HCT116 (cell line): ENCODE measurements around the gene AKR1E2.

ENCODE experiments used
- CTCF ChIP-seq, 3 experiments: fragments of 200-600 bp in 1 of 3; sonication (generic) in 1 of 3; IDR thresholded peaks in 2 of 3; conservative IDR thresholded peaks in 1 of 3; 2 replicates each; pipeline ENCODE4 v1.5.1; 2012 to 2017; ENCODE audit warnings: low read depth in 2 of 3, low read length in 2 of 3, antibody characterized with exemption in 1 of 3, borderline replicate concordance in 1 of 3, control low read depth in 1 of 3, mild to moderate bottlenecking in 1 of 3, mixed read lengths in 1 of 3, mixed run types in 1 of 3, moderate library complexity in 1 of 3; ENCODE audit not compliant: insufficient read depth in 1 of 3
- EZH2phosphoT487 ChIP-seq: fragments of 200-600 bp; IDR thresholded peaks from 2 replicates; pipeline ENCODE4 v1.6.1; 2018; ENCODE audit warnings: antibody characterized with exemption, borderline replicate concordance
- JUND ChIP-seq: IDR thresholded peaks from 2 replicates; pipeline ENCODE4 v1.6.1; 2012
- POLR2A ChIP-seq: IDR thresholded peaks from 2 replicates; pipeline ENCODE4 v1.7.0; 2011; ENCODE audit warnings: borderline replicate concordance; ENCODE audit not compliant: insufficient read depth, insufficient read length; ENCODE audit errors: extremely low read depth
- RAD21 ChIP-seq: IDR thresholded peaks from 2 replicates; pipeline ENCODE4 v1.6.1; 2012; ENCODE audit warnings: low read depth, mild to moderate bottlenecking

DNA sequence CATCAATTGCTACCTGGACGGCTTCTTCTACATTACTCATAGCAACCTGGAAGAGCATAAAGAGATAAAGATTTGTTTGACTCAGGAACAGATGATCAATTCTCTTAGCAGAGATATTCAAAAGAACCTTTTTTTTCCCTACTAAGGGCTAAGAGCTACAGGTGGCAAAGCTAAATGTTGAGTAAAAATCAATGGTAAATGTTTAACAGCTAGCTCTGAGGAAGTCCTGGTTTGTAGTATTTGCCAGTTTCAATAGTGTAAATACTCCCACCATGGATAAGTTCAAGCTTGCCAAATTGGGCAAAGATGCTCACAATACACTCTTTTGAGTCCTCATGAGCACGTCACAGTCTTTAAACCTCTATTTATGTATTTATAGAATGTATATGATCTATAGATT, 64.0 kb downstream of the AKR1E2 start:
- no peak for TF ChIP-seq JUND
- no peak for TF ChIP-seq RAD21
- TF ChIP-seq POLR2A: no peak
- no peak for TF ChIP-seq CTCF (IDR thresholded peaks at IDR 0.05 in 2 of 3, conservative IDR thresholded peaks at IDR 0.05 in 1 of 3; ENCODE audit: borderline replicate concordance in 1 of 3, insufficient read depth in 1 of 3, low read depth in 2 of 3, low read length in 2 of 3)
- no peak for TF ChIP-seq EZH2phosphoT487
